GM19395 (cell line): ENCODE measurements around the gene RAD23B.
"Not testable (repeated sequence)": the region's sequence is repeated elsewhere in the genome, so short reads cannot be mapped to it uniquely, and the experiment has no call there.

Source experiments
- ATAC-seq: cut with Tn5 transposase; IDR thresholded peaks from one replicate; pipeline ENCODE4 v1.9.1; 2021; ENCODE audit warnings: mild to moderate bottlenecking, moderate library complexity; ENCODE audit not compliant: unreplicated experiment

The RAD23B gene

DNA sequence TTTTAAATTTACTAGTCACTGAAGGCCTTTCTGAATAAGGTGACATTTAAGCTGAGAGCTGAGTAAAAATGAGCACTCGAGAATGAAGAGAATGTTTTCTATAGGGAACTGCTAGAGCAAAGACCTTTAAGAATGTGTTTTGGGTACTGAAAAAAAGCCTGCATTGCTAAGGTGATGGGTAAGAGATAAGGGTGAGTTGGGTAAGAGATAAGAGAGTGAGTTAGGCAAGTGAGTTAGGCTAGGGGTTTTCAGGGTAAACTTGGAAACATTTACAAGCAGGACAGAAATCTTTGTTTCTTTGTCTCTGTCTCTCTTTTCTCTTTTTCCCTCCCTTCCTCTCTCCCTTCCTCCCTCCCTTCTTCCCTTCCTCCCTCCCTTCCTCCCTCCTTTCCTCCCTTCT is 5.6 kb downstream of the RAD23B start:
- ATAC-seq, result no peak

DNA sequence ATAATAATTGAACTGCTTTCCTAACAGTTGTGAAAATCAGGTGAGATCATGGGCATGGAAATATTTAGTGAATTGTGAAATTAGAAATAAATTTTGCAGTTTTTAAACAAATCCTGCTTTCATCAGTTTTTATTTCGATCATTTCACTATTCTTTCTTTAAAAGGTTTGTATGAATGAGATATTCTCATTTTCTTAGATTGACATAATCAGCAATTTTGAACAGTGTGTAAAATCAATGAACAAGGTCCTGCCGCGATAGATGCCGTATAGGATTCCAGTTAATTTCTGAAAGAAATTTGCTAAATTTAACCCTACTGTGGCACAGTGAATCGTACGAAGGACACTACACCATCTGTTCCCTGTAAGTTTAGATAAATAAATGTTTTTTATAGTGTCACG is 7.5 kb downstream of the RAD23B start:
- no peak for ATAC-seq

DNA sequence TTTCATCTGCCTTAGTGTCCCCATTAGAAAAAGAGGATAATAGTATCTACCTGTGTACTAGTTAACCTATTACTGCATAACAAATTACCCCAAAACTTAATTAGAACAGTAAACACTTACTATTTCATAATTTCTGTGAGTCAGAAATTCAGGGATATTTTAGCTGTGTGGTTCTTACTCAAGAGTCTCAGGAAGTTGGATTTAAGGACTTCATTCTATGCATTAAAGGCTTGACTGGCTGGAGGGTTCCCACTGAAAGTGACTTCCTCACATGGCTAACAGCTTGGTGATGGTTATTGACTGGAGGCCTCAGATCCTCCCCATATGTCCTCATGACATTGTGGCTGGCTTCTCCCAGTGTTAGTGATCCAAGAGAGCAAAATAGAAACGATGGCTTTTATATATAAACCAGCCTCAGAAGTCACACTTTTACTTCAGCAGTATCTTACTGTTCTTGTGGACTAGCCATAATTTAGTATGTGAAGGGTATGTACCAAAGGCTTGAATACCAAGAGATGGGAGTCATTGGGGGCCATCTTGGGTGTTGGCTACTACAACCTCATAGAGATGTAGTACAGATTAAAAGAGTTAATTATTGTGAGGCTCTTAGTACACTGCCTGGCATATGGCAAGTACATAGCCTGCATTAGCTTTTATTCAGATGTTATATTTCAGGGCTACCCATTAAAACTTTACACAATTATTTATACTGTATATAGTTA is 9.9 kb downstream of the RAD23B start:
- ATAC-seq, result no peak

DNA sequence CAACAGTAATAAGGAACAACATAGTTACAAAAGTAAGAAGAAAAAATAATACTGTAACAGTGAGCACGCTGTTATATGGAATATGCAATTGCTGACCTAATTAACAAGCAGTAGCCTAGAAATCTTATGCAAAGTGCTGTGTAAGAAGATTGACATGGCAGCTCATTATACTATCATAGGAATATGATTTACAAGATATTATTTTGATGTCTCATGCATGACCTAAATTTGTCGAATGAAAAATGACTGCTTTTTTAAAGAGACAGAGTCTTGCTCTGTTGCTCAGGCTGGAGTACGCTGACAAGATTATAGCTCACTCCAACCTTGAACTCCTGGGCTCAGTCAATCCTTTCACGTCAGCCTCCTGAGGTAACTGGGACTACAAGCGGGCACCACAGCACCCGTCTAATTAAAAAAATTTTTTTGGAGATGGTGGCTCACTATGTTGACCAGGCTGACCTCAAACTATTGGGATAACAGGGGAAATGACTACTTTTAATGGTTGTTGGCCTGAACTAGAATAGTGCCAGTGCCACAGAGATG is 10.5 kb downstream of the RAD23B start:
- ATAC-seq, result no peak

DNA sequence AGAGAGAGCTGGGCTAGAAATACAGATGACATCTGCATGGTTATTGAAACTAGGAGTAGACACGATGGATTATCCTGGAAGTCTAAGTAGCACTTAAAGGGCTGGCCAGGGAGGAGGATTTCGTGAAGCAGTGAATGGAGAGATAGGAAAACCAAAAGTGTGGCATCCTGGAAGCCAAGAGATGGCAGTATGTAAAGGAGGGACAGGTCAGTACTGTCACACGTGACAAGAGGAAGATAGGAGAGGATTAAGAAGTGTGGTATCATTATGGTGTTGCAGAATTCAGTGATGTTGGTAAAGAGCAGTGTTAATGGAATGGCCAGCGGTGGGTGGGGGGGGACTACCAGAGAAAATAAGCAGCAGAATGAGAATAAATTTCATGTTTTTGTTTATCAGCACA is 11.7 kb downstream of the RAD23B start:
- no peak for ATAC-seq

DNA sequence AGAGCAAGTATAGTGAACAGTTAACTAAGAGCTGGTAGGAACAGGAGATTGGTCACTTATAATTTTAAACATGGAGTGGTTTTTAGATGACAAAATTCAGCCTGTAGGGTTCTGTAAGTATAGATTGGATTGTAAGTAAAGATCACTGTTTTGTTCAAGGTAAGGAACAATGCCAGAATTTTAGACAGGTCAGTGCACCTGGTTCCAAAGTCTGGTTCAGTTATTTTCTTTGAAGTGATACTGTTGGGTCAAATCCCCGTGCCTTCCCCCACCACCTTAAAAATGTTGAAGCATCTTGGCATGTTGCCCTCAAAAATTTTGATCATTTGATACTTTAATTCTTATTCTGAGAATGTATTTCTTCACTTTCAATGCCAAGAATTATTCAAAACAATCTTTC is 12.9 kb downstream of the RAD23B start:
- ATAC-seq, result no peak

DNA sequence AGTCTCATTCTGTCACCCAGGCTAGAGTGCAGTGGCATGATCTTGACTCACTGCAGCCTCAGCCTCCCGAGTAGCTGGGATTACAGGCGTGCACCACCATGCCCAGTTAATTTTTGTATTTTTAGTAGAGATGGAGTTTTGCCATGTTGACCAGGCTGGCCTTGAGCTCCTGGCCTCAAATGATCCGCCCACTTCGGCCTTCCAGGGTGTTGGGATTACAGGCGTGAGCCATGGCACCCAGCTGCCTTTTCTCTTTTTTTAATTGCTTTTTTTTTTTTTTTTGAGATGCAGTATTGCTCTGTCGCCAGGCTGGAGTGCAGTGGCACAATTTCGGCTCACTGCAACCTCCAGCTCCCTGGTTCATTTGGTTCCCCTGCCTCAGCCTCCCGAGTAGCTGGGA is 13.5 kb downstream of the RAD23B start:
- ATAC-seq, result not testable (repeated sequence)

DNA sequence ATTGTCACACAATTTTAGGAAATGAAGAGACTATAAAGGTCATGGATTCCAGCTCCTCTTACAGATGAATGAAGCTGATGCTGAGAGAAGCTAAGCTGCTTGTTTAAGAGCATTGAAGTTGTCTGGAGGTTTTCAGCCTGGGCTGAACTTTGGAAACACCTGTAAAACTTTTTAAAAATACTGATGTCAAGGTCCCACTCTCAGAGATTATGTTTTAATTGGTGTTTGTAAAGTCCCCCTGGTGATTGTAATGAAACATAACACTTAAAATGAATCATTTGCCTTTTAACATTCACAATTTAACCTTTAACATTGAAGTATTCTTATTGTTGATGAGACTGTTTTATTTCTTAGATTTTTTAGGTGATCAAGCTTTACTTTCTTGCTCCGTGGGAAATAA is 16.4 kb downstream of the RAD23B start:
- ATAC-seq, result no peak

DNA sequence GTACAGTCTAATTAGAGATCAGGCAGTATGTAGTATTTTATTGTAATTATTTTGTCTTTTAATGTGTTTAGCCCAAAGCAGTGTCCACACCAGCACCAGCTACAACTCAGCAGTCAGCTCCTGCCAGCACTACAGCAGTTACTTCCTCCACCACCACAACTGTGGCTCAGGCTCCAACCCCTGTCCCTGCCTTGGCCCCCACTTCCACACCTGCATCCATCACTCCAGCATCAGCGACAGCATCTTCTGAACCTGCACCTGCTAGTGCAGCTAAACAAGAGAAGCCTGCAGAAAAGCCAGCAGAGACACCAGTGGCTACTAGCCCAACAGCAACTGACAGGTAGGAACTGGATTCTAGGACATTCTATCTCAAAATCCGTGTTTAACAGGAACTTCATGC is 23.2 kb downstream of the RAD23B start:
- no peak for ATAC-seq

DNA sequence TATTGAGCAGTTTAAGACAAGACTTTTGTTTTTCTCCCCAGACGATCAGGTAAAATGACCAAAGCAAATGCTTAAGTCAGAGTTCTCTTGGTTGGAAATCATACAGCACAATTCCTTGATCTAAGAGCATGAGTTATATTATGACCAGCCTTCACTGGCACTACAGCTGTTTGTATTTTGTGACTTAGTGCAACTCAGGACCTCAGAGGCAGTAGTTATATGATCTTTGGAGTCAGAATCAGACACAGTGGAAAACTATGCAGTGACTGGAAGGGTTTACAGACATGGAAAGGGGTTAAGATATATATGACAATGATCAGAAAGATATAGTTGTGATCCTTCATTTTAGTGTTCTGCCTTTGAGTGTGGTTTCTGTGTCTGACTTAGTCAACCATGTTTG is 24.3 kb downstream of the RAD23B start:
- ATAC-seq, result no peak

DNA sequence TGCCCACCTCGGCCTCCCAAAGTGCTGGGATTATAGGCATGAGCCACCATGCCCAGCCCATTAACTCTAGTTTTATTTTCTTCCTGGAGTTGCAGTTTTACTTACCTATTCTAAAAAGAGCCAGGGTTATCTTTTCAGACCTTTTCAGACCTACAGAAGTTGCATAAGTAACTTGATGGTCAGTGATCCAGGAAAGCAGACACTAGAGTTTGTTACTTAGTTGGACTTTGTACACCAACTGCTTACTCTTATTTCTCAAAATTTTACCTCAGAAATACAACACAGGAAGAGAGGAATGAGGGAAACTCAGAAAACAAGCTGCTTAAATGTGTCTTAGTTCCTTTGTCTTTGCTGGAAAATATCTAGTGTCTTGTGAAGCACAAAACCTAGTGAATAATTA is 25.4 kb downstream of the RAD23B start:
- ATAC-seq, result no peak

DNA sequence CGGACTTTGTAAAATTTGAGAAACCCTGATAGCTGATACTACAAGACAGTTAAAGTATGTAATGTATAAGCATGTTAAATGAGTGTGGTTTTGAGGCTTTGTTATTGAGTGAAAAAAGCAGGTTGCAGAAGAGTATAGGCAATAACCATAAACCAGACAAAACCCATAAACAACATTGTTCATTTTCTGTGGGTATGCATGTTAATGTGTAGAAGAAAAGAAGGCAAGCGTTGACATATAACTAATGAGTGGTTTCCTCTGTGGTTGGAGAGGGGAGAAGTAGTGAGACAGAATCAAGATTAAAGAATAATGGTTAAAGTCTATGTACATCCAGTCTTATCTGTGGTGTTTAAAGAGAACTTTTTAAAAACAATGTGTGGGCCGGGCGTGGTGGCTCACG is 26.2 kb downstream of the RAD23B start:
- ATAC-seq, result peak; percentile 75

DNA sequence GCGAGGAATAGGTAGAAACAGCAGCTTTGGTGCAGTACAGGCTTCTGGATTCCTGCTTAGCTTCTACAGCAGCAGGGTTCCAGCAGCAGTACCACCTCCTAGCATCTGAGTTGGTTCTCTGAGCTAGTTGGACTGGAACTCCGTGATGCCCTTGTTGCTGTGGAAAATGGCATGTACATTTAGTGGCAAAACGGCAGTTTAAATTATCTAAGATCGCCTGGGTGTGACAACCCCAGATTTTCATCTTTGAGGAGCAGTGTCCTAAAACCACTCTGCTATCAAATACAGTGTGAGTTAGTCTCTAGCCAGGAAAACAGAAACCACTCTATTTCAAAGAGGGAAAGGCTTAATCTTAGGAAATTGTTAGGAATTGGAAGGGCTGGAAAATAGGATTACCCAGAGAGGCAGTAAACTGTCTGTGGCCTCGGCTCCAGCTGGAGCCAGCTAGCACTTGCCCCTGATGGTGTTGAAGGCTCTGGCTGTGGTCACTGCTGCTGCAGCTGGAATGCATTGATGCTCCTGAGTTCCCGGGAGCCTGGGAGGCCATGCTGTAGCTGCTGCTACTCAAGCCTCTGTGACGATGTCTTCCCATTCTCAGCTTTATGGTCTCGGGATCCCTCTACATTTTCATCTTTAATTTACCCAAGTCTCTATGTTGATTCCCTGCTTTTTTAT is 29.4 kb downstream of the RAD23B start:
- ATAC-seq, result no peak

DNA sequence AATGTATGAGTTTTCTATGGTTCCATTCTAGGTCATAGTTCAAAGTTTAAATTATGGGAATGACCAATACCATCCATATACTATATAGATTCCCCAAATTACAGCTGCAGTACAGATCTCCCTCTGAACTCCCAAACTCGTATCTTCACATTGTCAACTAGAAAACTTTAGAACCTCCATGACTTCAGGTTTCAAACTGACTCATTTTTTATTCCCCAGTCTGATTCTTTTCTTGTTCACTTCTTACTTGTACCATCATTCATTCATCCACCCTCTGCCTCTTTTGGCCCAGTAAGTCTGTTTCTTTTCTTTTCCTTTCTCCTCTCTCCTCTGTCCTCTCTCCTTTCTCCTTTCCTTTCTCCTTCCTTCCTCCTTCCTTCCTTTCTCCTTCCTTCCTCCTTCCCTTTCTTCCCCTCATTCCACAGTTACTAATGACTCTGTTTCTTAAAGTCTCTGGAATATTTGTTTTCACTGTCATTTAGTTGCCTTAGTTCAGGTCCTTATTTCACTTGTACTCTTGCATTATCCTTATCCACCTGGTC is 30.5 kb downstream of the RAD23B start:
- ATAC-seq, result no peak

DNA sequence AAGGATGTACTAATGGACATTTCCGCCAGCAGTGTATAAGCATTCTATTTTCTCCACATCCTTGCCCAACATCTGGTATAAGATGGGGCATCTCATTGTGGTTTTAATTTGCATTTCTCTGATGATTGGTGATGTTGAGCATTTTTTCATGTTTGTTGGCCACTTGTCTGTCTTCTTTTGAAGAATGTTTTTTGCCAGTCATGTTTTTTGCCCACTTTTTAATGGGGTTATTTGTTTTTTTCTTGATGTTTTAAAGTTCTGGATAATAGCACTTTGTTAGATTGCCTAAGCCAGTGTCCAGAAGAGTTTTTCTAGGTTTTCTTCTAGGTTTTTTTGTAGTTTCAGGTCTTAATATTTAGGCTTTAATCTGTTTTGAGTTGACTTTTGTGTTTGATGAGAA is 31.7 kb downstream of the RAD23B start:
- no peak for ATAC-seq

DNA sequence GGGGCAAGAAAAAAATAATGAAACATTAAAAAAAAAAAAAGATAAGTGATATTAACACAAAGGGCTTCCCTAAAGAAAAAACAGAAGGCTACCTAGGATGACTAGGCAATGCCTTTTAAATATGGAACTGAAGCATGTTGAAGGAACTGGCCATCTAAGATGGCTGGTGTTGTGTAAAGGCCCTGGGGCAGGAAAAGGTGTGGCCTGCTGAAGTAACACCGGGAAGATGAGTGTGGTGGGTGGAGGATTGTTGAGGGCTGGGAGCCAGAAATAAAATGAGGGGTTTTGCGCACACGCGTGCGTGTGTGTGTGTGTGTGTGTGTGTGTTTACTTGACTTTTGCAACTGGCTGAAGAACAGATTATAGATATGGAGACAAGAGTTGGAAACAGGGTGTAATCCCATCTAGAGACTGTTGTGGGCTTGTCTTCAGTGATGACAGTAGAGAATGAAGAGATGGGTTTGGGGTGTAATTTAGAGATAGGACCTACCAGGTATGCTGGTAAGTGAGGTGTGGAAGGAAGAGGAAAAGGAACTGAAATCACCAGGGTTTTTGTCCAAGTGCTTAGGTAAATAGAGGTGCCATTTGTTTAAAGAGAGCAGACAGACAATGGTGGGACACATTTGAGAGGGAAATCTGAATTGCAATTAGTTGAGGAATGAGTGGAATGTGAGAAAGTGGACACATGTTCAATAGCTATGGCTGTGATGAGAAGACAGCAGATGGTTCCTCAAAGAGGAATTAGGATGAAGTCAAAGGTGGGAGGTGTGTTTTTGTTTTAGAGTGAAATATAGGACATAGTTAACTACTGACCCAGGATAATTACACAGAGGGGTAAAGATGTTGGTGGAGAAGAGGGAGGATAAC is 33.9 kb downstream of the RAD23B start:
- ATAC-seq, result no peak

DNA sequence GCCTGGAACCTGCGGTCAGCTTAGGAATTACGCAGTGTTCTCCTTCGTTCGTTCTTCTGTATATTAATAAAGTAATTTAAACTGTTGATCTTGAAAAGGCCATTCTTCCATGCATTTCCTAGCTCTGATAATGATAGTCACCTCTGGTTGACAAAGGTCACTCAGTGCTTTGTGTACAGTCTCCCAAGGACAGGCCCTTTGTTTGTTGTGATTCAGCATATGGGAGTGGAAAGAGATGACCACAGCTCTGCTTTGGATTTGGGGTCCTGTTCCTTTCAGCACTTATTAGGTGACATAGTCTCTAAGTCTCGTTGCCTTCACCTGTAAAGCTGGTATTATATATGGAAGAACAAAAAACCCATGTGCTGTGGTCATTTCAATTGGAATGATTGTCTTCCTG is 39.6 kb downstream of the RAD23B start:
- no peak for ATAC-seq

DNA sequence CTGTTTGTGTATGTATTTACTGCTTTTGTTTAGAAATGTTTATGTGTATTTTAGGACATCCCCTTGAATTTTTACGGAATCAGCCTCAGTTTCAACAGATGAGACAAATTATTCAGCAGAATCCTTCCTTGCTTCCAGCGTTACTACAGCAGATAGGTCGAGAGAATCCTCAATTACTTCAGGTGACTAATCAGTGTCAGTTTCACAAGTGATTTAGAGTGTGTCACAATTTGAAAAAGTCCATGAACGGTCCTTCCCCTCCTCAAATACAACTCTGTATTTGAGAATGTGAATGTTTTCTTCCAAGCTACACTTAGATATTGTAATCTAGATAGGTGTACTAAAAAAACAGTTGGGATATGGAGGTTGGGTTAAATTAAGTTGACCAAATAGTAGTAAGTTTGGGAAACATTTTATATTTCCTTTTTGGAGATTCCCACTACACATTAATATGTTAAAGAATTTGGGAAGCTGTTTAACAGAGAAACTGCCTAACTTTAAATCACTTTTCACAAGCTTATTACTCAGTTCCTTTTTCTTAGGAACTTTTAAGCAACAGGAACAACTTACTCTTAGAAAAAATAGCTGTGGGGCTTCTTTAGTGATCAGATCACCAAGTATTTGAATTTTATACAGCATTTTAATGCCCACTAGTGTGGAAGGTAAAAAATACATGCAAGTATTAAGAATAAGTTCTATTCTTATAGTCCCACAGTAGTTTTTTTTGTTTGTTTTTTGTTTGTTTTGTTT is 40.9 kb downstream of the RAD23B start:
- no peak for ATAC-seq

DNA sequence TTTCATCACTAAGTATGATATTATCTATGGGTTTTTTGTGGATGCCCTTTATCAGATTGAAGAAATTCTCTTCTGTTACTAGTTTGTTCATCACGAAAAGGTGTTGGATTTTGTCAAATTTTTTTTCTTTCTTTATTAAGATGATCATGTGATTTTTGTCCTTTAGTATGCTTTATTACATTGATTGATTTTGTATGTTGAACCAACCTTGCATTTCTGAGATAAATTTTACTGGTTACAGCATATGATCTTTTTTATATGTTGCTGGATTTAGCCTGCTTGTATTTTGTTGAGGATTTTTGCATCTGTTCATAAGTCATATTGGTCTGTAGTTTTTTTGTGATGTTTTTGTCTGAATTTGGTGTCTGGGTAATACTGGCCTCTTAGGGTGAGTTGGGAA is 42.8 kb downstream of the RAD23B start:
- ATAC-seq, result no peak

DNA sequence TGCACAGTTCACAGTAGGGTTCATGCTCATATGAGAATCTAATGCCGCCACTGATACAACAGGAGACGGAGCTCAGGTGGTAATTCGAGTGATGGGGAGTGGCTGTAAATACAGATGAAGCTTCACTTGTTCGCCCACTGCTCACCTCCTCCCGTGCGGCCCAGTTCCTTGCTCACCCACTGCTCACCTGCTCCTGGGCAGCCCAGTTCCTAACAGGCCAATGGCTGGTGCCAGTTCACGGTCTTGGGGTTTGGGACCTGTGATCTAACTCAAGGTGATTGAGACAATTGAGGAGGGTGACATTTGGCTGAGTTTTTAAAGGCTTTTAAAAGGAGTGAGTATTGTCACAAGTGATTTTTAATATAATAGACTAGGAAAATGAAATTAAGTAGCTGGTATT is 45.4 kb downstream of the RAD23B start:
- no peak for ATAC-seq

DNA sequence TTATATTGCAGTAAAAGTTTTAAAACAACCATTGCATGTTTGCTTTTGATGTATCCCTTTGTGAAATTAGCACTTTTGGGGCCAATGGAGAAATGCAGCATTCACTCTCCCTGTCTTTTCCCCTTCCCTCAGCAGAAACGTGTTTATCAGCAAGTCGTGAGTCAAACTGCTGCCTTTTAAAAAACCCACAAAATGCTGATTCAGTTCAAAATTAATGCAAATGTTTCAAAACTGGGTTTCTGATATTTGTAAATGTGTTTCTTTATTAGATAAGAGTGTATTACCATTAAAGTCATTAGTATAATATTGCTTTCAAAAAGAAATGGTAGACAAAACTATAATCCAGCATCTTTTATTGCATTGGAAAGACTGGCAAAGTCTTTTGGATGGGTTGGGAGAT is 47.3 kb downstream of the RAD23B start:
- ATAC-seq, result no peak
